HEK293 (cell line): Measurements from ENCODE around the gene APBB2.

Experiments
- ZNF501 ChIP-seq: fragments of 450-650 bp; formaldehyde crosslinking; IDR thresholded peaks from 2 replicates; pipeline ENCODE4 v1.5.1; 2016; ENCODE audit warnings: missing biosample characterization, missing genetic modification characterization
- ZSCAN16 ChIP-seq: fragments of 450-650 bp; formaldehyde crosslinking; IDR thresholded peaks from 2 replicates; pipeline ENCODE4 v1.5.1; 2016; ENCODE audit warnings: missing biosample characterization, missing genetic modification characterization

GRCh38 chr4:40938337-40938736 lies 276.0 kb downstream of the APBB2 start:
- no peak for TF ChIP-seq ZNF501 (tag by site-specific recombination)
- no peak for TF ChIP-seq ZSCAN16 (tag by site-specific recombination)
